H1 (cell line): ENCODE data around the gene CDC42EP3. TPM values are rescaled to one million over a fixed set of nuclear protein-coding genes. Genes with fewer than 3 reads are reported as not detected.

Experiments used
- CEBPB ChIP-seq: IDR thresholded peaks from 2 replicates; pipeline ENCODE4 v1.6.1; 2012; ENCODE audit warnings: low read depth, low read length
- CREB1 ChIP-seq: IDR thresholded peaks from 2 replicates; pipeline ENCODE4 v1.6.1; 2012; ENCODE audit warnings: inconsistent platforms
- EGR1 ChIP-seq: IDR thresholded peaks from 2 replicates; pipeline ENCODE4 v1.6.1; 2011; ENCODE audit warnings: low read depth, low read length, borderline replicate concordance
- EP300 ChIP-seq, 2 experiments: IDR thresholded peaks; 1 replicate in 1 of 2; 2 replicates in 1 of 2; pipeline ENCODE4 v1.6.1; 2011 to 2012; ENCODE audit warnings: low read depth in 2 of 2, low read length in 2 of 2, mild to moderate bottlenecking in 2 of 2, borderline replicate concordance in 1 of 2, inconsistent platforms in 1 of 2, moderate library complexity in 1 of 2
- JUN ChIP-seq: IDR thresholded peaks from 2 replicates; pipeline ENCODE4 v1.6.1; 2011; ENCODE audit warnings: low read depth, mild to moderate bottlenecking, improper control_type of control experiment, low read length
- SIN3A ChIP-seq, 2 experiments: IDR thresholded peaks in 1 of 2; conservative IDR thresholded peaks in 1 of 2; 2 replicates each; pipeline ENCODE4 v1.6.1; 2011 to 2012; ENCODE audit warnings: low read length in 2 of 2, improper control_type of control experiment in 1 of 2, low read depth in 1 of 2, mild to moderate bottlenecking in 1 of 2
- polyA plus RNA-seq, 7 experiments: library from polyadenylated mRNA; depleted of rRNA in 3 of 7; stranded (reverse) in 5 of 7; unstranded in 2 of 7; fragments of >200 nt in 5 of 7; fragments of 200-250 nt in 2 of 7; gene quantifications; 1 replicate in 5 of 7; 2 replicates in 1 of 7; 4 replicates in 1 of 7; pipeline versions ENCODE4 v1.2.1 to v1.2.3, GENCODE V29; 2011 to 2013; ENCODE audit warnings: missing spikeins in 2 of 7, mixed read lengths in 2 of 7
- total RNA-seq: library from RNA; stranded (reverse); fragmentation: NEBNext Ultra II Directional; extraction: Animal tissue kit (Norgen Biotek cat#: 25700); gene quantifications from 2 replicates; pipeline ENCODE4 v1.2.1, GENCODE V29; 2021

Gene CDC42EP3
- total and polyA plus RNA-seq, 2 of the 8 experiments (the other 6 are each of a cell fraction or from before 2014, with no cell fraction given), result 18.4 to 24.7 TPM

GRCh38 chr2:37602040-37602439, 69.4 kb downstream of the CDC42EP3 start (continued):
- no peak for TF ChIP-seq JUN
- TF ChIP-seq EGR1, result no peak
- no peak for TF ChIP-seq SIN3A (conservative IDR thresholded peaks at IDR 0.05 in 1 of 2, IDR thresholded peaks at IDR 0.05 in 1 of 2; ENCODE audit: low read depth in 1 of 2, low read length in 2 of 2)
- TF ChIP-seq CEBPB, result no peak
- TF ChIP-seq CREB1, result no peak
- no peak for TF ChIP-seq EP300 (IDR thresholded peaks at IDR 0.05; ENCODE audit: borderline replicate concordance in 1 of 2, low read depth in 2 of 2, low read length in 2 of 2)
